ENCODE data around the gene DPF1.

Gene DPF1

GRCh38 chr19:38163419-38164290 lies 60.4 kb downstream of the DPF1 start:
- no peak for DNase-seq (ENCODE audit: low read depth)

GRCh38 chr19:38162632-38163031 lies 61.4 kb downstream of the DPF1 start:
- DNase-seq (ENCODE audit: low read depth) = no peak

GRCh38 chr19:38162094-38162493 lies 61.9 kb downstream of the DPF1 start:
- DNase-seq (ENCODE audit: low read depth) = no peak

All from stimulated activated CD8-positive, alpha-beta memory T cell treated with anti-CD3 and anti-CD28 coated beads, Interleukin-4, amount 100 ng/mL, for 24 hours (primary cell).